NCI-H1048 (cell line): Measurements from ENCODE around the gene VPS13D.

ENCODE experiments used
- DNase-seq: peaks from one replicate; lab custom pipeline; 2025; lab: John Stamatoyannopoulos, UW

Gene VPS13D

DNA sequence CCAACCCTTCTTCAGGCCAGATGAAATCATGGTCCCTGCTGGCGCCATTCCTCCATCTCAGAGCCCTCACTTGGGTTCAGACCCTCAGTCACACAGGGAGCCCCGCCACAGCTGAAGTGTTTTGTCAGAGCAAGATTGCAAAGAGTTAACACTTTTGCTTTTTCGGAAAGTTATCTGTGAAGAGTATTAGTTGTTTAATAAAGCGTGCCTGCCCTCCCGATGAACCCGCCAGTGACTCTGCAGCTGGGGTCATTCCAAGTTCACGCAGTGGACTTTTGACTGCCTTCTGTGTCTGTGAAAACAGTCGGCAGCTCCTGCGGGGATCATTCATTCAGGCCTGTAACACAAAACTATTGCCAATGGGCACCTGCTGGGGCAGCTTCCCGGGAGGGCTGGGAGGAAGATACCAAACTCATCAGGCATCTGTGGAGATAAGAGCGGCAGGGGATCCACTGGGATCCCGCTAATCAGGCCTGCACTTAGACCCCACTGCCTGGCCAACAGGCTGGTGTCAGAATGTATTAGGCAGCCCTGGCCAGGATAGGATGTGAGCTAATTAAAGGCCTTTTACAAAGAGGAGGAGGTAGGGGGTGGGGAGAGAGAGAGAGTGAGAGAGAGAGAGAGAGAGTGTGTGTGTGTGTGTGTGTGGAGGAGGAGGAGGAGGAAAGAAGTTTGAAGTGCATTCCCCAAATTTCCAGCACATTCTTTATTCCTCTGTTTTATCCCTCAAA is 203.7 kb downstream of the VPS13D start:
- DNase-seq: no peak

- no peak for DNase-seq
Observed at GRCh38 chr1:12434174-12434573, 204.3 kb downstream of the VPS13D start.

DNA sequence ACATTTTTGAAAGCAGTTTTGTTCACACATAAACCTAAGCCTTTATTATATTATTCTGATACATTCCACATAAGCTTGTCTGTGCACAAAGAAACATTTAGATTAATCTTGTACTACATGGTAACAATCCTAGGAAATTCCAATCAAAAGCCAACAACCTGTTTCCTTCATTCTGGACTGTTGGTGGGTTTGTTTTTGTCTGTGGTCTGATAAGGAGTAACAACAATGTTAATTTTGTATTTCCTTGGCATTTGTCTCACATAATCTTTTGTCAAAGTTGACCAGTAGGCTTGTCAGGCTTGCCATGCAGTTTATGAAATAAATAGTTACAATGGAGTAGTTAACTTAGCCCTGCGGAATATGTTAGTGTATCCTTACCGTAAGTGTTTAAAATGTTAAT is 204.9 kb downstream of the VPS13D start:
- DNase-seq: no peak

GRCh38 chr1:12435639-12436344 is 206.0 kb downstream of the VPS13D start:
- DNase-seq: no peak

DNA sequence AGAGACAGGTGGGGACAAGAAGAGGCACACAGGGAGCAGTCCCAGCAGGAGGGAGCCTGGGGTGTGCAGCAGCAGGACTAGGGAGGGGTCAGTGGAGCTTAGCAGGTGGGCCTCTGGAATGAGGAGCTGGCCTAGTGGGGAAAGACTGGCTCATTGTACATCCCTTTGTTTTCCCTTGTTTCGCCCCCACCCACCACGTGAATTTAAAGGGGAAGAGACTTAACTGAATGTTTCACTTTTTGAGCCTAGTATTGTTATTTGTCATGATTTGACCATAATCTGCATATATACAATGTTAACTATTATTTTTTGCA is 206.5 kb downstream of the VPS13D start:
- DNase-seq: no peak

DNA sequence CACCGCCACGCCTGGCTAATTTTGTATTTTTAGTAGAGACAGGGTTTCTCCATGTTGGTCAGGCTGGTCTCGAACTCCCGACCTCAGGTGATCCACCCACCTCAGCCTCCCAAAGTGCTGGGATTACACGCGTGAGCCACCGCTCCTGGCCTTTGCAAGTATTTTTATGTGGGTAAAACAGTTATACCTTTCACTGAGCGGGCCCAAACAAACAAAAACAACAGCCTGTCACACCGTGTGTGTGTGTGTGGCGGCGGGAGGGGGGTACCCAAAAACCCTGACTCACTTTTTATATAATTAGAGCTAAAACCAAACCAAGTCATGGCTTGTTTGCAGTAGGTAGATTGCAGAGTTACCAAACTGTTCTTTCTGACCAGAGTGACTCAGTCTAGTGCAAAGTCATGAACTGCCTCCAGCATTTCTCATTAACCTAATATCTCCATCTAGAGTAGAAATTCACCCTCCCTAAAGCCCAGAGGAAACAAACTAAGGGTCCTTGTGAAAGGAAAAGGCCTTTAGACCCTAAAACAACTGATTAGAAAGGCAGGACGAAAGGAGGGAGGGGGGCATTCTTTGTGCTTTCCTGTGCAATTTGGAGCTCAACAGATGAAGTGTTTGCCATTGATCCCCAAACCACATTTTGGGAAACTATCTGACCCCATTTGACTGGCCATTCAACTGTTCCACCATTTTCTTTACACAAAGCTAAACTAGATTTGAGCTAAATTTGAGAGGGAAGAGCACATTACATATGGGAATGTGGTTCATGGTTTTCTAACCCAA is 207.2 kb downstream of the VPS13D start:
- DNase-seq: no peak

DNA sequence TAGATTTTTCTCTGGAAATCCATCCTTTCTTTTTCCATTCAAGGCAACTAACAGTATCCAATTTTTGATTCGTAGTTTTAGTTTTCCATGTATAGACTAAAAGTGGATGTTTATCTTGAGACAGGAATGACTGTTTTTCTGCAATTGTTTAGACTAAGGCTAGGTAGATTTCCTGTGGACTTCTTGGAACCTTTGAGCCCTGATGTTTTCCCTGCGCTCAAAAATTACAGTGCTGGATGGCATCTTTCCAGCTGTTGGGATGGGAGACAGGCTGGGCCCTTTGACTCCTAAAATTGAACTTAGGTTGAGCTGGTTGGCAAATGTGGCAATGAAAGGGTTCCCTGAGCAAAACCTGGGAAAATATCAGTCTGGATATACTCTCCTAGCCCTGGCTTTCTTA is 207.8 kb downstream of the VPS13D start:
- DNase-seq: no peak

DNA sequence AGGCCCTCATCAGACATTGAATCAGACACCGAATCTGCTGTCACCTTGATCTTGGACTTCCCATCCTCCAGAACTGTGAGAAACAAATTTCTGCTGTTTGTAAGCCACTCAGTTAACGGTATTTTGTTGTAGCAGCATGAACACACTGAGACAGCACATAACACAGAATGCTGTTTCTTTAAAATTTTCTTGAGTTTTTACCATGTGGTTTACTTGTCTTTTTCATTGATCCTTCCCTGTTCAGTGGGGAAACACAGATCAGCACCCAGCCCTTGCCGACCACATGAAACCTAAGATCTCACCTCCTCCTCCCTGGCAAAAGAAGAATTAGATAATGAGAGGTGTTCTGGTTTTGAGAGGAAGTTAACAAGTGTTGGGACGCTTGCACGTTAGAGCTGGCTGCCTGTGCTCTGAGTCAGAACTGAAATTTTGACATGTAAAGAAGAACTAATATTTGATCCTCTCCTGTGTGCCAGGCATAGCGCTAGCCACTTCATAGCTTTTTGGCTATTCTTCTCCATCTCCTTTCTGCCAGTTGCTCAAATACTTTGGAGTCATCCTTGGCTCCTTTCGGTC is 208.6 kb downstream of the VPS13D start:
- DNase-seq: no peak

DNA sequence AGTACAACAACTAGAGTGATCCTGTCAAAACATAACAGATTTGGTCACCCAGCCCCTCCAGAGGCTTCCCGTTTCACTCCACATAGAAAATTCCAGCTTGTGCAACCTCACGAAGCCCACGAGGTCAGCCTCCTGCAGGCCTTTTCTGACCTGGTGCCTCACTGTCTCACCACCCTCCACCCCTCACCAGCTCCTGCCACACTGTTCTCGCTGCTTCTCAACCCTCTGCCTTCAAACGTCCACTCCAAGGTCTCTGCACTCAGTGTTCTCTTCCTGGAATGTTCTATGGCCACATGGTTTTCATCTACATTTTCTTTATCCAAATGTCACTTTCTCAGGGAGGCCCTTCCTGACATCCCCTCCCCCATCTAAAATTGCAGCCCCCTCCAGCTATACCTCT is 209.2 kb downstream of the VPS13D start:
- no peak for DNase-seq

DNA sequence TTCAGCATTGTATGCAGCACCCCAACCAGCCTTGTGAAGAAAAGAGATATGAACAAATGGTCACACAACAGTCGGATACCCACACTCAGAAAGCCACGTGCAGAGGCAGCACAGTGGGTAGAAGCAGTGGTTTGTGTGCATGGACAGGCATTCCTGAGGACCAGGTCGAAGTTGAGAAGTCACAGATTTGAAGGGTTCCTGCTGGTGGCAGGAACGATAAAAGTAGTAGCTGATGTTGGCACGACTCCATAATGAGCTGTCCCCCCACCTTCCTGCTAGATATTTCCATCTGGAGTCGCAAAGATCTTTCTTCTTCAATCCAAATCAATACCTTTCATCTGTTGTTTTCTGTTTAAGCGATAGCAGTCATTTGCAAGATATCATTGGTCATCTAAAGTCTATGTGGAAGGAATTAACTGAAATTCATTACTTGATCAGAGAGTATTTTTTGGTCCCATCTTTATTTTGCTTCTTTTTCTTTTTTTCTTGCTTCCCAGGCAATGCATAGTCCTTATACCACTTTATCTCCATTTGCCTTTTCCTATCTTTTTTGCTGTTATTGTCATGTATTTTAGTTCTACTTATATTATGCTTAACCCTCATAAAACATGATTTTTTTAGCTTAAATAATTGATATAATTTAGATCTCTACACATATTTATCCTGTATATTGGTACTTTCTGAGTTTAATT is 211.7 kb downstream of the VPS13D start:
- DNase-seq: no peak

- DNase-seq: no peak
Observed at GRCh38 chr1:12442217-12442616, 212.4 kb downstream of the VPS13D start.

GRCh38 chr1:12443151-12443550 is 213.3 kb downstream of the VPS13D start:
- DNase-seq: no peak

GRCh38 chr1:12444329-12444841 is 214.6 kb downstream of the VPS13D start:
- no peak for DNase-seq

GRCh38 chr1:12445257-12445656 is 215.4 kb downstream of the VPS13D start:
- no peak for DNase-seq

GRCh38 chr1:12446593-12446992 is 216.8 kb downstream of the VPS13D start:
- no peak for DNase-seq

- DNase-seq: no peak
Observed at GRCh38 chr1:12447307-12447706, 217.5 kb downstream of the VPS13D start.

DNA sequence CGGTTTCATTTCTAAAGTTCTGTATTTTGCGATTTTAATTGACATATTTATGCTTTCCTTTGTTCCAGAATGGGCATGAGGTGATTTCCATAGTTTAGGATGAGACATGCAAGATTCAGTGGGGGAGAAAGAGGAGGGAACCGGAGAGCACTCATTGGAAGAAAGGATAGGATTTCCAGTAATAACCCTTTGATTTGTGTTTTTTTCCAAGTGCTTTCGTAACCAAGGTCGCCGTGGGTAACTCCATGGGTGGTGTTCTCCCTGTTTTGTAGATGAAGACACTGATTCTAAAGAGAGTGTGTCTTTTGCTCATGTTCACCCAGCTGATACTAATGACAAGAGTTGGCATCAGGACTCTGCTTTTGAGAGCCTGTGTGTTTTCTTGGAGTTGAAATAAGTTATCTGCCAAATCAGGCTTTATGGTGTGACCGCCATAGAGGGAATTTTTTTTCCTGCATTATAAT is 218.1 kb downstream of the VPS13D start:
- no peak for DNase-seq

- DNase-seq: no peak
Observed at GRCh38 chr1:12448746-12449177, 218.9 kb downstream of the VPS13D start.

DNA sequence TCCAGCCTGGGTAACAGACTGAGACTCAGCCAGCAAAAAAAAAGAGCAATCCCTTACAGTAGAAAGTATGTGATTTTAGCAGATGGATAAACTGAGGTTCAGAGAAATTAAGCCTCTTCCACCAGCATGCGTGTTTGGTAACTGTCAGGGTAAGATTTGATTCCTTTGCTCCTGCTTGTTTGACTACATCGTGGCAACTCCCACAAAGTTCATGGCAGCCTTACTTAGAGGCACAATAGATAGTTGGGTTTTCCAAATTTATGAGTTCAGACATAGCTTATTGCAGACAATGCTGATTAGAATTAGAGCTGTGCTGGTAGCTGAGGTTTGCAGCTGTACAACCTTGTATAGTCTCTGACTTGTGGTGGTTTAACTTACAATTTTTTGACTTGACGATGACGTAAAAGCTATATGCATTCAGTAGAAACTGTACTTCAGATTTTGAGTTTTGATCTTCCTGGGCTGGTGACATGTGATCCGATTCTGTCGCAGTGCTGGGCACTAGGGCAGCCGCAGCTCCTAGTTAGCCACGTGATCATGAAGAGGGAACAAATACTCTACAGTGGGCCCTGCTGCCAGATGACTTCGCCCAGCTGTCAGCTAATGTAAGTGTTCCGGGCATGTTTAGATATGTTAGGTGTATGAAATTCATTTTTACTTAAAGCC is 220.4 kb downstream of the VPS13D start:
- DNase-seq: no peak

- no peak for DNase-seq
Observed at GRCh38 chr1:12450756-12451559, 221.1 kb downstream of the VPS13D start.
